HEK293 (cell line): ENCODE measurements around the gene FTH1.

Source experiments
- CTCF ChIA-PET: fragments of 350-600 bp; formaldehyde crosslinking; extraction: SDS; loops from one replicate; lab custom pipeline; 2021; ENCODE audit warnings: antibody characterized with exemption; lab: Yijun Ruan, JAX
- POLR2A ChIA-PET: fragments of 300-600 bp; formaldehyde crosslinking; extraction: SDS; loops from one replicate; lab custom pipeline; 2020; ENCODE audit warnings: antibody characterized with exemption, inconsistent platforms; lab: Yijun Ruan, JAX
- H3K27ac ChIP-seq: fragments of 200-500 bp; sonication (Bioruptor generic); 2 replicates; pipeline ENCODE4 v1.5.1; 2014; ENCODE audit warnings: low read depth, low read length, control low read depth, inconsistent platforms; ENCODE audit errors: extremely low read depth
- H3K36me3 ChIP-seq, 2 experiments: fragments of 200-500 bp in 1 of 2; sonication (Bioruptor generic) in 1 of 2; 1 replicate in 1 of 2; 2 replicates in 1 of 2; pipeline ENCODE4 v1.5.1; 2014 to 2017; ENCODE audit warnings: inconsistent platforms in 2 of 2, low read length in 2 of 2; ENCODE audit not compliant: control insufficient read depth in 2 of 2, insufficient read depth in 1 of 2
- H3K4me1 ChIP-seq: fragments of 200-500 bp; sonication (Bioruptor generic); 2 replicates; pipeline ENCODE4 v1.5.1; 2014; ENCODE audit warnings: mild to moderate bottlenecking, low read length, inconsistent platforms; ENCODE audit not compliant: control insufficient read depth, insufficient read depth
- H3K4me3 ChIP-seq: 2 replicates; pipeline ENCODE4 v1.5.1; 2011; ENCODE audit warnings: low read depth, mild to moderate bottlenecking, control low read depth, low read length, moderate library complexity
- H3K9me3 ChIP-seq: fragments of 200-500 bp; sonication (Bioruptor generic); 2 replicates; pipeline ENCODE4 v1.5.1; 2014; ENCODE audit warnings: low read depth, low read length, inconsistent platforms; ENCODE audit not compliant: control insufficient read depth, insufficient read depth
- BCL11A ChIP-seq: fragments of 450-650 bp; formaldehyde crosslinking; IDR thresholded peaks from 2 replicates; pipeline ENCODE4 v1.5.1; 2016; ENCODE audit warnings: low read depth, missing biosample characterization, missing genetic modification characterization
- KLF9 ChIP-seq: fragments of 450-650 bp; formaldehyde crosslinking; IDR thresholded peaks from 2 replicates; pipeline ENCODE4 v1.5.1; 2016; ENCODE audit warnings: missing biosample characterization, missing genetic modification characterization, low read depth
- SALL2 ChIP-seq: fragments of 450-650 bp; formaldehyde crosslinking; IDR thresholded peaks from 2 replicates; pipeline ENCODE4 v1.5.0; 2017; ENCODE audit warnings: missing biosample characterization, mild to moderate bottlenecking, missing genetic modification characterization, borderline replicate concordance
- SCRT1 ChIP-seq: fragments of 450-650 bp; formaldehyde crosslinking; IDR thresholded peaks from 2 replicates; pipeline ENCODE4 v1.5.1; 2016; ENCODE audit warnings: missing biosample characterization, missing genetic modification characterization, borderline replicate concordance
- ZNF223 ChIP-seq: fragments of 450-650 bp; formaldehyde crosslinking; IDR thresholded peaks from 2 replicates; pipeline ENCODE4 v1.5.1; 2016; ENCODE audit warnings: missing biosample characterization, missing genetic modification characterization
- ZNF24 ChIP-seq: fragments of 450-650 bp; formaldehyde crosslinking; IDR thresholded peaks from 2 replicates; pipeline ENCODE4 v1.5.1; 2016; ENCODE audit warnings: missing biosample characterization, missing genetic modification characterization
- ZNF274 ChIP-seq, 2 experiments: fragments of 200-500 bp in 1 of 2; fragments of 450-650 bp in 1 of 2; sonication (Bioruptor generic) in 1 of 2; formaldehyde crosslinking in 1 of 2; IDR thresholded peaks; 2 replicates each; pipeline versions ENCODE4 v1.5.1 to v1.6.1; 2014 to 2016; ENCODE audit warnings: borderline replicate concordance in 1 of 2, inconsistent platforms in 1 of 2, low read length in 1 of 2, missing biosample characterization in 1 of 2, missing genetic modification characterization in 1 of 2
- ZNF341 ChIP-seq: fragments of 450-650 bp; formaldehyde crosslinking; IDR thresholded peaks from 2 replicates; pipeline ENCODE4; 2016; ENCODE audit warnings: low read depth, missing biosample characterization, missing genetic modification characterization
- ZNF350 ChIP-seq: fragments of 450-650 bp; formaldehyde crosslinking; IDR thresholded peaks from 2 replicates; pipeline ENCODE4 v1.5.0; 2017; ENCODE audit warnings: missing biosample characterization, mild to moderate bottlenecking, missing genetic modification characterization
- ZNF473 ChIP-seq: fragments of 450-650 bp; formaldehyde crosslinking; IDR thresholded peaks from 2 replicates; pipeline ENCODE4 v1.5.1; 2017; ENCODE audit warnings: missing biosample characterization, missing genetic modification characterization
- ZNF48 ChIP-seq: fragments of 450-650 bp; formaldehyde crosslinking; IDR thresholded peaks from 2 replicates; pipeline ENCODE4 v1.5.1; 2016; ENCODE audit warnings: missing biosample characterization, missing genetic modification characterization
- ZNF501 ChIP-seq: fragments of 450-650 bp; formaldehyde crosslinking; IDR thresholded peaks from 2 replicates; pipeline ENCODE4 v1.5.1; 2016; ENCODE audit warnings: missing biosample characterization, missing genetic modification characterization
- ZNF561 ChIP-seq: fragments of 450-650 bp; IDR thresholded peaks from 2 replicates; pipeline ENCODE4 v1.5.1; 2018; ENCODE audit warnings: missing biosample characterization, missing genetic modification characterization, borderline replicate concordance
- ZNF660 ChIP-seq: fragments of 450-650 bp; IDR thresholded peaks from 2 replicates; pipeline ENCODE4 v1.5.1; 2018; ENCODE audit warnings: missing biosample characterization, mild to moderate bottlenecking, missing genetic modification characterization
- ZNF777 ChIP-seq: fragments of 450-650 bp; formaldehyde crosslinking; IDR thresholded peaks from 2 replicates; pipeline ENCODE4 v1.5.1; 2017; ENCODE audit warnings: missing biosample characterization, missing genetic modification characterization, borderline replicate concordance
- ZNF792 ChIP-seq: fragments of 450-650 bp; formaldehyde crosslinking; IDR thresholded peaks from 2 replicates; pipeline ENCODE4 v1.5.1; 2016; ENCODE audit warnings: missing biosample characterization, missing genetic modification characterization
- ZSCAN30 ChIP-seq: fragments of 450-650 bp; IDR thresholded peaks from 2 replicates; pipeline ENCODE4 v1.5.1; 2018; ENCODE audit warnings: missing biosample characterization, mild to moderate bottlenecking, missing genetic modification characterization, moderate library complexity
- TF ChIP-seq, protein P1 (sequence below): fragments of 450-650 bp; formaldehyde crosslinking; IDR thresholded peaks from 2 replicates; pipeline ENCODE4 v1.5.1; 2016; ENCODE audit warnings: missing biosample characterization, missing genetic modification characterization, borderline replicate concordance
- TF ChIP-seq, protein P2 (sequence below): IDR thresholded peaks from 2 replicates; pipeline ENCODE4 v1.6.1; 2011; ENCODE audit warnings: mild to moderate bottlenecking, low read depth, low read length, borderline replicate concordance
- TF ChIP-seq, protein P3 (sequence below): fragments of 450-650 bp; formaldehyde crosslinking; IDR thresholded peaks from 2 replicates; pipeline ENCODE4 v1.5.1; 2016; ENCODE audit warnings: missing biosample characterization, missing genetic modification characterization
- TF ChIP-seq, protein P4 (sequence below): fragments of 450-650 bp; formaldehyde crosslinking; IDR thresholded peaks from 2 replicates; pipeline ENCODE4 v1.5.1; 2016; ENCODE audit warnings: missing biosample characterization, missing genetic modification characterization
- TF ChIP-seq, protein P5 (sequence below): fragments of 450-650 bp; formaldehyde crosslinking; IDR thresholded peaks from 2 replicates; pipeline ENCODE4 v1.5.1; 2016; ENCODE audit warnings: missing biosample characterization, missing genetic modification characterization
- TF ChIP-seq, protein P6 (sequence below): fragments of 450-650 bp; formaldehyde crosslinking; IDR thresholded peaks from 2 replicates; pipeline ENCODE4 v1.5.1; 2017; ENCODE audit warnings: missing biosample characterization, missing genetic modification characterization

Gene FTH1

DNA sequence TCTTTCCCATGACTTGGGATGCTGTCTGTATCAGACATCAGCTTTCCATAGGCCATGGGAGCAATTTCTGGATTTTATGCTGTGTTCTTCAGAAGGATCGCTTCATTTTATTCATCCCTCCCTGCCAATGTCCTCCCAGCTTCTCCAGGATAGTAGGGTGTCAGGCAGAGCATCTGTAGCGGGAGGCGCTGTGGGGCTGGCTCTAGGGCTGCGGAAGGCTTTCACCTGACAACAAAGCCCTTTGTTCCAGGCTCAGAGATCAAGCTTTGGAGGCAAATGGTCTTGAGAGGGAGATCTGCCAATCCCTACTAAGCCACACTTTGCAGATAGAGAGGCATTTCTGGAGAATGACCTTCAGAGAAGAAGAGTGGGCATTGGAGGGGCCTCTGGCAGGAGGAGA, 29.5 kb upstream of the FTH1 start:
- H3K36me3 ChIP-seq = no peaks in the 10 kb centered on the region
- ChIA-PET POLR2A (no interaction called here), CTCF (interaction anchor here (0.8 kb wide), 1 partner anchor 99 kb away, joined by 3 read pairs; no protein-coding TSS in a partner anchor)
- H3K27ac ChIP-seq = no peak overlapping the region
- H3K9me3 ChIP-seq = no peaks in the 10 kb centered on the region
- H3K4me1 ChIP-seq = no peaks in the 10 kb centered on the region
- no peak for TF ChIP-seq ZNF473 (tag by site-specific recombination)
- H3K4me3 ChIP-seq = no peak overlapping the region

DNA sequence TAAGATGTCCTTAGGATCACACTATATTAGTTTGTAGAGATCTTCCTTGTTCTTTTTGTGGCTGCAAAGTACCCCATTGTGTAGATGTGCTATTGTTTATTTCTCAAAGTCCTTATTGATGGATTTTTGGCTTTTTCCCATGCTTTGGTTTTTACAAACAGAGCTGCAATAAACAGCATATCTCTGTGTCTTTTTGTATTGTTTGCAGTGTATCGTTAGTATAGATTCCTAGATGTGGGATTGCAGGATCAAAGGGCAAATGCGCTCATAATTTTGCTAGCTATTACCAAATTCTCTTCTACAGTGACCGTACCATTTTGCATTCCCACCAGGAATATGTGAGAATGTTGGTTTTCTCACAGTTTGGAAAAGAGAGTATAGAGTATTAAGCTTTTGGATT, 27.5 kb upstream of the FTH1 start:
- POLR2A ChIA-PET = no interaction called here

DNA sequence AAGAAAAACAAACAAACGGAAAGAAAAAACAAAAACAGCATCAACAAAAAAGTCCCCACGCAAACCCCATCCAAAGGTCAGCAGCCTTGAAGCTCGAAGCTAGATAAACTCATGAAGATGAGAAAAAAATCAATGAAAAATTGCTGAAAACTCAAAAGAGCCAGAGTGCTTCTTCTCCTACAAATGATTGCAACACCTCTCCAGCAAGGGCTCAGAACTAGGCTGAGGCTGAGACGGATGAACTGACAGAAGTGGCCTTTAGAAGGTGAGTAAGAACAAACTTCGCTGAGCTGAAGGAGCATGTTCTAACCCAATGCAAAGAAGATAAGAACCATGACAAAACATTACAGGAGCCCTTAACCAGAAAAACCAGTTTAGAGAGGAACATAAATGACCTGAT, 18.4 kb upstream of the FTH1 start:
- H3K9me3 ChIP-seq = no peaks in the 10 kb centered on the region
- no peaks in the 10 kb centered on the region for H3K36me3 ChIP-seq
- H3K4me1 ChIP-seq = no peaks in the 10 kb centered on the region
- POLR2A ChIA-PET = interaction anchor here (0.6 to 0.7 kb wide), 2 partner anchors 17 to 1581 kb away, joined by 7 to 9 read pairs; no protein-coding TSS in a partner anchor
- CTCF ChIA-PET = interaction anchor here (0.6 kb wide), 1 partner anchor 37 kb away, joined by 3 read pairs; no protein-coding TSS in a partner anchor
- no peak overlapping the region for H3K27ac ChIP-seq
- no peak overlapping the region for H3K4me3 ChIP-seq
- no peak for TF ChIP-seq ZNF48 (tag by site-specific recombination)
- TF ChIP-seq, protein P1, sequence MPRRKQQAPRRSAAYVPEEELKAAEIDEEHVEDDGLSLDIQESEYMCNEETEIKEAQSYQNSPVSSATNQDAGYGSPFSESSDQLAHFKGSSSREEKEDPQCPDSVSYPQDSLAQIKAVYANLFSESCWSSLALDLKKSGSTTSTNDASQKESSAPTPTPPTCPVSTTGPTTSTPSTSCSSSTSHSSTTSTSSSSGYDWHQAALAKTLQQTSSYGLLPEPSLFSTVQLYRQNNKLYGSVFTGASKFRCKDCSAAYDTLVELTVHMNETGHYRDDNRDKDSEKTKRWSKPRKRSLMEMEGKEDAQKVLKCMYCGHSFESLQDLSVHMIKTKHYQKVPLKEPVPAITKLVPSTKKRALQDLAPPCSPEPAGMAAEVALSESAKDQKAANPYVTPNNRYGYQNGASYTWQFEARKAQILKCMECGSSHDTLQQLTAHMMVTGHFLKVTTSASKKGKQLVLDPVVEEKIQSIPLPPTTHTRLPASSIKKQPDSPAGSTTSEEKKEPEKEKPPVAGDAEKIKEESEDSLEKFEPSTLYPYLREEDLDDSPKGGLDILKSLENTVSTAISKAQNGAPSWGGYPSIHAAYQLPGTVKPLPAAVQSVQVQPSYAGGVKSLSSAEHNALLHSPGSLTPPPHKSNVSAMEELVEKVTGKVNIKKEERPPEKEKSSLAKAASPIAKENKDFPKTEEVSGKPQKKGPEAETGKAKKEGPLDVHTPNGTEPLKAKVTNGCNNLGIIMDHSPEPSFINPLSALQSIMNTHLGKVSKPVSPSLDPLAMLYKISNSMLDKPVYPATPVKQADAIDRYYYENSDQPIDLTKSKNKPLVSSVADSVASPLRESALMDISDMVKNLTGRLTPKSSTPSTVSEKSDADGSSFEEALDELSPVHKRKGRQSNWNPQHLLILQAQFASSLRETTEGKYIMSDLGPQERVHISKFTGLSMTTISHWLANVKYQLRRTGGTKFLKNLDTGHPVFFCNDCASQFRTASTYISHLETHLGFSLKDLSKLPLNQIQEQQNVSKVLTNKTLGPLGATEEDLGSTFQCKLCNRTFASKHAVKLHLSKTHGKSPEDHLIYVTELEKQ (tag by site-specific recombination) = no peak
- TF ChIP-seq, protein P2, sequence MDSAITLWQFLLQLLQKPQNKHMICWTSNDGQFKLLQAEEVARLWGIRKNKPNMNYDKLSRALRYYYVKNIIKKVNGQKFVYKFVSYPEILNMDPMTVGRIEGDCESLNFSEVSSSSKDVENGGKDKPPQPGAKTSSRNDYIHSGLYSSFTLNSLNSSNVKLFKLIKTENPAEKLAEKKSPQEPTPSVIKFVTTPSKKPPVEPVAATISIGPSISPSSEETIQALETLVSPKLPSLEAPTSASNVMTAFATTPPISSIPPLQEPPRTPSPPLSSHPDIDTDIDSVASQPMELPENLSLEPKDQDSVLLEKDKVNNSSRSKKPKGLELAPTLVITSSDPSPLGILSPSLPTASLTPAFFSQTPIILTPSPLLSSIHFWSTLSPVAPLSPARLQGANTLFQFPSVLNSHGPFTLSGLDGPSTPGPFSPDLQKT = no peak
- TF ChIP-seq, protein P3, sequence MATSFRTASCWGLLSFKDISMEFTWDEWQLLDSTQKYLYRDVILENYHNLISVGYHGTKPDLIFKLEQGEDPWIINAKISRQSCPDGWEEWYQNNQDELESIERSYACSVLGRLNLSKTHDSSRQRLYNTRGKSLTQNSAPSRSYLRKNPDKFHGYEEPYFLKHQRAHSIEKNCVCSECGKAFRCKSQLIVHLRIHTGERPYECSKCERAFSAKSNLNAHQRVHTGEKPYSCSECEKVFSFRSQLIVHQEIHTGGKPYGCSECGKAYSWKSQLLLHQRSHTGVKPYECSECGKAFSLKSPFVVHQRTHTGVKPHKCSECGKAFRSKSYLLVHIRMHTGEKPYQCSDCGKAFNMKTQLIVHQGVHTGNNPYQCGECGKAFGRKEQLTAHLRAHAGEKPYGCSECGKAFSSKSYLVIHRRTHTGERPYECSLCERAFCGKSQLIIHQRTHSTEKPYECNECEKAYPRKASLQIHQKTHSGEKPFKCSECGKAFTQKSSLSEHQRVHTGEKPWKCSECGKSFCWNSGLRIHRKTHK = no peak
- TF ChIP-seq SCRT1 = no peak
- TF ChIP-seq, protein P4, sequence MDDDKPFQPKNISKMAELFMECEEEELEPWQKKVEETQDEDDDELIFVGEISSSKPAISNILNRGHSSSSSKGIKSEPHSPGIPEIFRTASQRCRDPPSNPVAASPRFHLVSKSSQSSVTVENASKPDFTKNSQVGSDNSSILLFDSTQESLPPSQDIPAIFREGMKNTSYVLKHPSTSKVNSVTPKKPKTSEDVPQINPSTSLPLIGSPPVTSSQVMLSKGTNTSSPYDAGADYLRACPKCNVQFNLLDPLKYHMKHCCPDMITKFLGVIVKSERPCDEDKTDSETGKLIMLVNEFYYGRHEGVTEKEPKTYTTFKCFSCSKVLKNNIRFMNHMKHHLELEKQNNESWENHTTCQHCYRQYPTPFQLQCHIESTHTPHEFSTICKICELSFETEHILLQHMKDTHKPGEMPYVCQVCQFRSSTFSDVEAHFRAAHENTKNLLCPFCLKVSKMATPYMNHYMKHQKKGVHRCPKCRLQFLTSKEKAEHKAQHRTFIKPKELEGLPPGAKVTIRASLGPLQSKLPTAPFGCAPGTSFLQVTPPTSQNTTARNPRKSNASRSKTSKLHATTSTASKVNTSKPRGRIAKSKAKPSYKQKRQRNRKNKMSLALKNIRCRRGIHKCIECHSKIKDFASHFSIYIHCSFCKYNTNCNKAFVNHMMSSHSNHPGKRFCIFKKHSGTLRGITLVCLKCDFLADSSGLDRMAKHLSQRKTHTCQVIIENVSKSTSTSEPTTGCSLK (tag by site-specific recombination) = no peak
- no peak for TF ChIP-seq ZNF777 (tag by site-specific recombination)
- TF ChIP-seq ZNF561 (tag by site-specific recombination) = no peak
- TF ChIP-seq ZSCAN30 (tag by site-specific recombination) = no peak
- no peak for TF ChIP-seq BCL11A (tag by site-specific recombination)
- TF ChIP-seq KLF9 = no peak
- no peak for TF ChIP-seq ZNF501 (tag by site-specific recombination)
- no peak for TF ChIP-seq ZNF341 (tag by site-specific recombination)

More for the DNA sequence above, 27.5 kb upstream of the FTH1 start:
- TF ChIP-seq ZNF223 (tag by site-specific recombination) = no peak
- no peak for TF ChIP-seq SALL2 (tag by site-specific recombination)
- no peak for TF ChIP-seq ZNF660 (tag by site-specific recombination)
- no peak for TF ChIP-seq ZNF792 (tag by site-specific recombination)
- TF ChIP-seq, protein P5, sequence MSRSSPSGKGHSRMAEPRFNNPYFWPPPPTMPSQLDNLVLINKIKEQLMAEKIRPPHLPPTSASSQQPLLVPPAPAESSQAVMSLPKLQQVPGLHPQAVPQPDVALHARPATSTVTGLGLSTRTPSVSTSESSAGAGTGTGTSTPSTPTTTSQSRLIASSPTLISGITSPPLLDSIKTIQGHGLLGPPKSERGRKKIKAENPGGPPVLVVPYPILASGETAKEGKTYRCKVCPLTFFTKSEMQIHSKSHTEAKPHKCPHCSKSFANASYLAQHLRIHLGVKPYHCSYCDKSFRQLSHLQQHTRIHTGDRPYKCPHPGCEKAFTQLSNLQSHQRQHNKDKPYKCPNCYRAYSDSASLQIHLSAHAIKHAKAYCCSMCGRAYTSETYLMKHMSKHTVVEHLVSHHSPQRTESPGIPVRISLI (tag by site-specific recombination) = no peak
- no peak for TF ChIP-seq ZNF274 (IDR thresholded peaks at IDR 0.05; ENCODE audit: low read length)
- no peak for TF ChIP-seq ZNF274 (tag by site-specific recombination; IDR thresholded peaks at IDR 0.05; ENCODE audit: borderline replicate concordance)
- TF ChIP-seq ZNF473 (tag by site-specific recombination) = no peak
- TF ChIP-seq ZNF24 (tag by site-specific recombination) = no peak
- TF ChIP-seq, protein P6, sequence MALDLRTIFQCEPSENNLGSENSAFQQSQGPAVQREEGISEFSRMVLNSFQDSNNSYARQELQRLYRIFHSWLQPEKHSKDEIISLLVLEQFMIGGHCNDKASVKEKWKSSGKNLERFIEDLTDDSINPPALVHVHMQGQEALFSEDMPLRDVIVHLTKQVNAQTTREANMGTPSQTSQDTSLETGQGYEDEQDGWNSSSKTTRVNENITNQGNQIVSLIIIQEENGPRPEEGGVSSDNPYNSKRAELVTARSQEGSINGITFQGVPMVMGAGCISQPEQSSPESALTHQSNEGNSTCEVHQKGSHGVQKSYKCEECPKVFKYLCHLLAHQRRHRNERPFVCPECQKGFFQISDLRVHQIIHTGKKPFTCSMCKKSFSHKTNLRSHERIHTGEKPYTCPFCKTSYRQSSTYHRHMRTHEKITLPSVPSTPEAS = no peak
- no peak for TF ChIP-seq ZNF350
- Histone ChIP-seq H3K27ac (no peak overlapping the region), H3K4me3 (no peak overlapping the region), H3K4me1 (no peaks in the 10 kb centered on the region), H3K9me3 (no peaks in the 10 kb centered on the region), H3K36me3 (no peaks in the 10 kb centered on the region)
- CTCF ChIA-PET = interaction anchor here (0.7 to 1.8 kb wide), 4 partner anchors 21 to 87 kb away, joined by 4 to 7 read pairs (median 5); no protein-coding TSS in a partner anchor
